GM23338 (cell line): ENCODE results near the gene SRSF2.

Source experiments
- CREB1 ChIP-seq: fragments of 250-450 bp; sonication (Bioruptor Pico); IDR thresholded peaks from 2 replicates; pipeline ENCODE4 v1.5.0; 2020; ENCODE audit warnings: low read depth, mild to moderate bottlenecking, moderate library complexity
- EZH2 ChIP-seq: fragments of 200-600 bp; sonication (generic); IDR thresholded peaks from one replicate; pipeline ENCODE4 v1.8.0; 2017; ENCODE audit warnings: antibody characterized with exemption, mild to moderate bottlenecking, low read depth; ENCODE audit not compliant: unreplicated experiment
- EZH2phosphoT487 ChIP-seq: fragments of 200-600 bp; sonication (generic); IDR thresholded peaks from one replicate; pipeline ENCODE4 v1.8.1; 2018; ENCODE audit warnings: antibody characterized with exemption; ENCODE audit not compliant: unreplicated experiment
- JUNB ChIP-seq: IDR thresholded peaks from one replicate; pipeline ENCODE4 v1.6.1; 2016; ENCODE audit warnings: antibody characterized with exemption; ENCODE audit not compliant: unreplicated experiment
- NANOG ChIP-seq: IDR thresholded peaks from 2 replicates; pipeline ENCODE4 v1.6.1; 2016; ENCODE audit warnings: antibody characterized with exemption, borderline replicate concordance
- POLR2AphosphoS5 ChIP-seq: IDR thresholded peaks from 2 replicates; pipeline ENCODE4 v1.6.1; 2016; ENCODE audit warnings: antibody characterized with exemption, low read depth
- STAT1 ChIP-seq: IDR thresholded peaks from one replicate; pipeline ENCODE4 v1.6.1; 2016; ENCODE audit warnings: antibody characterized with exemption; ENCODE audit not compliant: unreplicated experiment
- ZNF114 ChIP-seq: fragments of 250-450 bp; sonication (Bioruptor Pico); IDR thresholded peaks from 2 replicates; pipeline ENCODE4 v1.5.0; 2020; ENCODE audit warnings: mild to moderate bottlenecking, moderate library complexity
- ZNF331 ChIP-seq: fragments of 250-450 bp; sonication (Bioruptor Pico); IDR thresholded peaks from 2 replicates; pipeline ENCODE4 v1.5.0; 2020; ENCODE audit warnings: low read depth, mild to moderate bottlenecking, moderate library complexity
- TF ChIP-seq, protein P1 (sequence below), 2 experiments: fragments of 200-600 bp in 1 of 2; sonication (generic) in 1 of 2; conservative IDR thresholded peaks; 2 replicates each; pipeline versions ENCODE4 v1.5.1 to v1.6.1; 2016 to 2017; ENCODE audit warnings: antibody characterized with exemption in 2 of 2, low read depth in 2 of 2, mild to moderate bottlenecking in 2 of 2, moderate library complexity in 1 of 2
- TF ChIP-seq, protein P2 (sequence below): IDR thresholded peaks from one replicate; pipeline ENCODE4 v1.6.1; 2018; ENCODE audit warnings: antibody characterized with exemption; ENCODE audit not compliant: unreplicated experiment
- TF ChIP-seq, protein P3 (sequence below): IDR thresholded peaks from 2 replicates; pipeline ENCODE4 v1.6.1; 2016; ENCODE audit warnings: antibody characterized with exemption
- TF ChIP-seq, protein P4 (sequence below): fragments of 250-450 bp; sonication (Bioruptor Pico); IDR thresholded peaks from 2 replicates; pipeline ENCODE4 v1.5.0; 2020; ENCODE audit warnings: mild to moderate bottlenecking, moderate library complexity

DNA sequence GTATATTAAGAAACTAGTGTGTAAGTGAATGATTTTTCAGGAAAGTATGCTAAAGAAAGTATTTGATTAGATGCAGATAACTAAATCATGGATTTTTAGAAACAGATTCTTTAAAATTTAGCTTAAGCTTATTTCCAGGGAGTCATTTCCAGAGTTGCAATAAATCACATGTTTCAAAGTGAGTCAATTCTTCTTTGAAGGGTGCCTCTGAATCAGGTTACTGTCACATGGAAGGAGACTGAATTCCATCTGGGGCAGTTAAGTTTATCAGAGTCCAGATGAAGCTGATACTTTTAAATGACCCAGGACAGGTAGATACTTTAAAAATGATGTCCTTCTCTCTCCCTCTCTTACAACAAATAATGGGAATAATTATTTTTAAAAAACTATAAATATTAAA, 5.8 kb upstream of the SRSF2 start:
- TF ChIP-seq, protein P1, sequence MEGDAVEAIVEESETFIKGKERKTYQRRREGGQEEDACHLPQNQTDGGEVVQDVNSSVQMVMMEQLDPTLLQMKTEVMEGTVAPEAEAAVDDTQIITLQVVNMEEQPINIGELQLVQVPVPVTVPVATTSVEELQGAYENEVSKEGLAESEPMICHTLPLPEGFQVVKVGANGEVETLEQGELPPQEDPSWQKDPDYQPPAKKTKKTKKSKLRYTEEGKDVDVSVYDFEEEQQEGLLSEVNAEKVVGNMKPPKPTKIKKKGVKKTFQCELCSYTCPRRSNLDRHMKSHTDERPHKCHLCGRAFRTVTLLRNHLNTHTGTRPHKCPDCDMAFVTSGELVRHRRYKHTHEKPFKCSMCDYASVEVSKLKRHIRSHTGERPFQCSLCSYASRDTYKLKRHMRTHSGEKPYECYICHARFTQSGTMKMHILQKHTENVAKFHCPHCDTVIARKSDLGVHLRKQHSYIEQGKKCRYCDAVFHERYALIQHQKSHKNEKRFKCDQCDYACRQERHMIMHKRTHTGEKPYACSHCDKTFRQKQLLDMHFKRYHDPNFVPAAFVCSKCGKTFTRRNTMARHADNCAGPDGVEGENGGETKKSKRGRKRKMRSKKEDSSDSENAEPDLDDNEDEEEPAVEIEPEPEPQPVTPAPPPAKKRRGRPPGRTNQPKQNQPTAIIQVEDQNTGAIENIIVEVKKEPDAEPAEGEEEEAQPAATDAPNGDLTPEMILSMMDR (conservative IDR thresholded peaks at IDR 0.05; ENCODE audit: low read depth in 2 of 2) = no peak
- no peak for TF ChIP-seq POLR2AphosphoS5
- TF ChIP-seq CREB1 = no peak
- TF ChIP-seq EZH2 = no peak
- TF ChIP-seq STAT1 = no peak
- TF ChIP-seq, protein P2, sequence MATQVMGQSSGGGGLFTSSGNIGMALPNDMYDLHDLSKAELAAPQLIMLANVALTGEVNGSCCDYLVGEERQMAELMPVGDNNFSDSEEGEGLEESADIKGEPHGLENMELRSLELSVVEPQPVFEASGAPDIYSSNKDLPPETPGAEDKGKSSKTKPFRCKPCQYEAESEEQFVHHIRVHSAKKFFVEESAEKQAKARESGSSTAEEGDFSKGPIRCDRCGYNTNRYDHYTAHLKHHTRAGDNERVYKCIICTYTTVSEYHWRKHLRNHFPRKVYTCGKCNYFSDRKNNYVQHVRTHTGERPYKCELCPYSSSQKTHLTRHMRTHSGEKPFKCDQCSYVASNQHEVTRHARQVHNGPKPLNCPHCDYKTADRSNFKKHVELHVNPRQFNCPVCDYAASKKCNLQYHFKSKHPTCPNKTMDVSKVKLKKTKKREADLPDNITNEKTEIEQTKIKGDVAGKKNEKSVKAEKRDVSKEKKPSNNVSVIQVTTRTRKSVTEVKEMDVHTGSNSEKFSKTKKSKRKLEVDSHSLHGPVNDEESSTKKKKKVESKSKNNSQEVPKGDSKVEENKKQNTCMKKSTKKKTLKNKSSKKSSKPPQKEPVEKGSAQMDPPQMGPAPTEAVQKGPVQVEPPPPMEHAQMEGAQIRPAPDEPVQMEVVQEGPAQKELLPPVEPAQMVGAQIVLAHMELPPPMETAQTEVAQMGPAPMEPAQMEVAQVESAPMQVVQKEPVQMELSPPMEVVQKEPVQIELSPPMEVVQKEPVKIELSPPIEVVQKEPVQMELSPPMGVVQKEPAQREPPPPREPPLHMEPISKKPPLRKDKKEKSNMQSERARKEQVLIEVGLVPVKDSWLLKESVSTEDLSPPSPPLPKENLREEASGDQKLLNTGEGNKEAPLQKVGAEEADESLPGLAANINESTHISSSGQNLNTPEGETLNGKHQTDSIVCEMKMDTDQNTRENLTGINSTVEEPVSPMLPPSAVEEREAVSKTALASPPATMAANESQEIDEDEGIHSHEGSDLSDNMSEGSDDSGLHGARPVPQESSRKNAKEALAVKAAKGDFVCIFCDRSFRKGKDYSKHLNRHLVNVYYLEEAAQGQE = no peak
- TF ChIP-seq, protein P3, sequence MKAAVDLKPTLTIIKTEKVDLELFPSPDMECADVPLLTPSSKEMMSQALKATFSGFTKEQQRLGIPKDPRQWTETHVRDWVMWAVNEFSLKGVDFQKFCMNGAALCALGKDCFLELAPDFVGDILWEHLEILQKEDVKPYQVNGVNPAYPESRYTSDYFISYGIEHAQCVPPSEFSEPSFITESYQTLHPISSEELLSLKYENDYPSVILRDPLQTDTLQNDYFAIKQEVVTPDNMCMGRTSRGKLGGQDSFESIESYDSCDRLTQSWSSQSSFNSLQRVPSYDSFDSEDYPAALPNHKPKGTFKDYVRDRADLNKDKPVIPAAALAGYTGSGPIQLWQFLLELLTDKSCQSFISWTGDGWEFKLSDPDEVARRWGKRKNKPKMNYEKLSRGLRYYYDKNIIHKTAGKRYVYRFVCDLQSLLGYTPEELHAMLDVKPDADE = no peak
- no peak for TF ChIP-seq EZH2phosphoT487
- no peak for TF ChIP-seq NANOG
- TF ChIP-seq JUNB = no peak
- no peak for TF ChIP-seq ZNF114 (CRISPR knock-in tag)
- TF ChIP-seq ZNF331 (CRISPR knock-in tag) = no peak
- TF ChIP-seq, protein P4, sequence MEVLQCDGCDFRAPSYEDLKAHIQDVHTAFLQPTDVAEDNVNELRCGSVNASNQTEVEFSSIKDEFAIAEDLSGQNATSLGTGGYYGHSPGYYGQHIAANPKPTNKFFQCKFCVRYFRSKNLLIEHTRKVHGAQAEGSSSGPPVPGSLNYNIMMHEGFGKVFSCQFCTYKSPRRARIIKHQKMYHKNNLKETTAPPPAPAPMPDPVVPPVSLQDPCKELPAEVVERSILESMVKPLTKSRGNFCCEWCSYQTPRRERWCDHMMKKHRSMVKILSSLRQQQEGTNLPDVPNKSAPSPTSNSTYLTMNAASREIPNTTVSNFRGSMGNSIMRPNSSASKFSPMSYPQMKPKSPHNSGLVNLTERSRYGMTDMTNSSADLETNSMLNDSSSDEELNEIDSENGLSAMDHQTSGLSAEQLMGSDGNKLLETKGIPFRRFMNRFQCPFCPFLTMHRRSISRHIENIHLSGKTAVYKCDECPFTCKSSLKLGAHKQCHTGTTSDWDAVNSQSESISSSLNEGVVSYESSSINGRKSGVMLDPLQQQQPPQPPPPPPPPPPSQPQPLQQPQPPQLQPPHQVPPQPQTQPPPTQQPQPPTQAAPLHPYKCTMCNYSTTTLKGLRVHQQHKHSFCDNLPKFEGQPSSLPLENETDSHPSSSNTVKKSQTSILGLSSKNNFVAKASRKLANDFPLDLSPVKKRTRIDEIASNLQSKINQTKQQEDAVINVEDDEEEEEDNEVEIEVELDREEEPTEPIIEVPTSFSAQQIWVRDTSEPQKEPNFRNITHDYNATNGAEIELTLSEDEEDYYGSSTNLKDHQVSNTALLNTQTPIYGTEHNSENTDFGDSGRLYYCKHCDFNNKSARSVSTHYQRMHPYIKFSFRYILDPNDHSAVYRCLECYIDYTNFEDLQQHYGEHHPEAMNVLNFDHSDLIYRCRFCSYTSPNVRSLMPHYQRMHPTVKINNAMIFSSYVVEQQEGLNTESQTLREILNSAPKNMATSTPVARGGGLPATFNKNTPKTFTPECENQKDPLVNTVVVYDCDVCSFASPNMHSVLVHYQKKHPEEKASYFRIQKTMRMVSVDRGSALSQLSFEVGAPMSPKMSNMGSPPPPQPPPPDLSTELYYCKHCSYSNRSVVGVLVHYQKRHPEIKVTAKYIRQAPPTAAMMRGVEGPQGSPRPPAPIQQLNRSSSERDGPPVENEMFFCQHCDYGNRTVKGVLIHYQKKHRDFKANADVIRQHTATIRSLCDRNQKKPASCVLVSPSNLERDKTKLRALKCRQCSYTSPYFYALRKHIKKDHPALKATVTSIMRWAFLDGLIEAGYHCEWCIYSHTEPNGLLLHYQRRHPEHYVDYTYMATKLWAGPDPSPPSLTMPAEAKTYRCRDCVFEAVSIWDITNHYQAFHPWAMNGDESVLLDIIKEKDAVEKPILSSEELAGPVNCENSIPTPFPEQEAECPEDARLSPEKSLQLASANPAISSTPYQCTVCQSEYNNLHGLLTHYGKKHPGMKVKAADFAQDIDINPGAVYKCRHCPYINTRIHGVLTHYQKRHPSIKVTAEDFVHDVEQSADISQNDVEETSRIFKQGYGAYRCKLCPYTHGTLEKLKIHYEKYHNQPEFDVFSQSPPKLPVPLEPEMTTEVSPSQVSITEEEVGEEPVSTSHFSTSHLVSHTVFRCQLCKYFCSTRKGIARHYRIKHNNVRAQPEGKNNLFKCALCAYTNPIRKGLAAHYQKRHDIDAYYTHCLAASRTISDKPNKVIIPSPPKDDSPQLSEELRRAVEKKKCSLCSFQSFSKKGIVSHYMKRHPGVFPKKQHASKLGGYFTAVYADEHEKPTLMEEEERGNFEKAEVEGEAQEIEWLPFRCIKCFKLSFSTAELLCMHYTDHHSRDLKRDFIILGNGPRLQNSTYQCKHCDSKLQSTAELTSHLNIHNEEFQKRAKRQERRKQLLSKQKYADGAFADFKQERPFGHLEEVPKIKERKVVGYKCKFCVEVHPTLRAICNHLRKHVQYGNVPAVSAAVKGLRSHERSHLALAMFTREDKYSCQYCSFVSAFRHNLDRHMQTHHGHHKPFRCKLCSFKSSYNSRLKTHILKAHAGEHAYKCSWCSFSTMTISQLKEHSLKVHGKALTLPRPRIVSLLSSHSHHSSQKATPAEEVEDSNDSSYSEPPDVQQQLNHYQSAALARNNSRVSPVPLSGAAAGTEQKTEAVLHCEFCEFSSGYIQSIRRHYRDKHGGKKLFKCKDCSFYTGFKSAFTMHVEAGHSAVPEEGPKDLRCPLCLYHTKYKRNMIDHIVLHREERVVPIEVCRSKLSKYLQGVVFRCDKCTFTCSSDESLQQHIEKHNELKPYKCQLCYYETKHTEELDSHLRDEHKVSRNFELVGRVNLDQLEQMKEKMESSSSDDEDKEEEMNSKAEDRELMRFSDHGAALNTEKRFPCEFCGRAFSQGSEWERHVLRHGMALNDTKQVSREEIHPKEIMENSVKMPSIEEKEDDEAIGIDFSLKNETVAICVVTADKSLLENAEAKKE = no peak
